Gastrocnemius medialis (tissue), 4 donors: Measurements from ENCODE around the gene FKBP9.

Source experiments
- CTCF ChIP-seq, 5 experiments: fragments of 450-650 bp in 3 of 5; fragments of 200-600 bp in 2 of 5; sonication (generic) in 2 of 5; IDR thresholded peaks in 4 of 5; conservative IDR thresholded peaks in 1 of 5; 1 replicate in 4 of 5; 2 replicates in 1 of 5; pipeline ENCODE4 v1.5.1; 2016 to 2019; ENCODE audit warnings: antibody characterized with exemption in 5 of 5, mild to moderate bottlenecking in 3 of 5, moderate library complexity in 3 of 5
- POLR2A ChIP-seq, 2 donors: fragments of 450-650 bp; IDR thresholded peaks; one replicate each; pipeline ENCODE4 v1.6.1; 2017; ENCODE audit warnings: antibody characterized with exemption in 2 of 2, mild to moderate bottlenecking in 2 of 2, moderate library complexity in 2 of 2

GRCh38 chr7:32952876-32953275 is 4.4 kb upstream of the FKBP9 start:
- TF ChIP-seq CTCF (IDR thresholded peaks at IDR 0.05 in 4 of 5, conservative IDR thresholded peaks at IDR 0.05 in 1 of 5) (no peak), POLR2A (IDR thresholded peaks at IDR 0.05) (no peak)
